HepG2 (cell line): Measurements from ENCODE around the gene ADAM15. TPM values are rescaled to one million over a fixed set of nuclear protein-coding genes. Genes with fewer than 3 reads are reported as not detected.

Experiments used
- ATAC-seq: fragments of 200-7000 bp; cut with Tn5 transposase; 3 replicates; pipeline ENCODE4 v1.9.1; 2020; ENCODE audit warnings: mild to moderate bottlenecking, moderate library complexity
- BruUV-seq: library from RNA; stranded (reverse); fragments of 400-500 nt; replicated peaks from 2 replicates; lab custom pipeline; 2021; lab: Mats Ljungman, UMichigan
- CTCF ChIA-PET: fragments of 300-600 bp; formaldehyde crosslinking; extraction: SDS; loops from one replicate; lab custom pipeline; 2021; ENCODE audit warnings: low total read pairs, inconsistent platforms, low intra/inter-chr PET ratio; lab: Yijun Ruan, JAX
- POLR2A ChIA-PET: fragments of 350-600 bp; sonication (Branson Sonifier 250); formaldehyde crosslinking; loops from one replicate; lab custom pipeline; 2020; ENCODE audit warnings: antibody characterized with exemption, inconsistent platforms; lab: Yijun Ruan, JAX
- DNase-seq: peaks from one replicate; pipeline ENCODE4 v3.0.0-alpha.2; 2015; ENCODE audit warnings: low spot score
- FAIRE-seq: peaks from 3 replicates; lab custom pipeline; 2011; peaks lifted over from hg19 to GRCh38; lab: Jason Lieb, UNC
- H2AFZ ChIP-seq: one replicate; pipeline ENCODE4 v1.6.1; 2011; ENCODE audit warnings: low read length, inconsistent platforms
- H3K27ac ChIP-seq: fragments of 300-600 bp; 3 replicates; pipeline ENCODE4 v1.8.0; 2011; ENCODE audit warnings: mixed run types, mild to moderate bottlenecking, mixed read lengths, low read length, inconsistent platforms; ENCODE audit not compliant: insufficient read depth; ENCODE audit errors: extremely low read length
- H3K27me3 ChIP-seq, 2 experiments: fragments of 200-600 bp in 1 of 2; 2 replicates in 1 of 2; 3 replicates in 1 of 2; pipeline versions ENCODE4 v1.6.0 to v1.8.0; 2011; ENCODE audit warnings: low read length in 2 of 2, mild to moderate bottlenecking in 2 of 2, moderate library complexity in 2 of 2, inconsistent platforms in 1 of 2; ENCODE audit not compliant: insufficient read depth in 2 of 2, control insufficient read depth in 1 of 2
- H3K36me3 ChIP-seq, 2 experiments: fragments of 200-600 bp in 1 of 2; replicated peaks in 1 of 2; 2 replicates in 1 of 2; 3 replicates in 1 of 2; pipeline versions ENCODE4 v1.5.1 to v1.8.0; 2011; ENCODE audit warnings: low read length in 2 of 2, inconsistent platforms in 1 of 2; ENCODE audit not compliant: insufficient read depth in 2 of 2, control insufficient read depth in 1 of 2
- H3K4me1 ChIP-seq: 2 replicates; pipeline ENCODE4 v1.5.1; 2012; ENCODE audit warnings: low read length, inconsistent platforms; ENCODE audit not compliant: insufficient read depth
- H3K4me2 ChIP-seq: 2 replicates; pipeline ENCODE4 v1.6.0; 2011; ENCODE audit warnings: low read depth, low read length, inconsistent platforms
- H3K4me3 ChIP-seq, 3 experiments: fragments of 200-600 bp in 1 of 3; sonication (generic), shearing (Covaris generic) in 1 of 3; replicated peaks in 1 of 3; 2 replicates each; pipeline ENCODE4 v1.5.1; 2011 to 2016; ENCODE audit warnings: low read length in 3 of 3, inconsistent platforms in 2 of 3, low read depth in 2 of 3, mild to moderate bottlenecking in 2 of 3, control low read depth in 1 of 3, mixed read lengths in 1 of 3; ENCODE audit not compliant: insufficient read depth in 1 of 3
- H3K79me2 ChIP-seq: one replicate; pipeline ENCODE4 v1.6.1; 2011; ENCODE audit warnings: low read length, inconsistent platforms; ENCODE audit not compliant: insufficient read depth
- H3K9ac ChIP-seq: 2 replicates; pipeline ENCODE4 v1.6.0; 2011; ENCODE audit warnings: mild to moderate bottlenecking, low read depth, low read length, inconsistent platforms; ENCODE audit not compliant: insufficient read depth
- H3K9me3 ChIP-seq: 2 replicates; pipeline ENCODE4 v1.5.1; 2012; ENCODE audit warnings: mild to moderate bottlenecking, low read length
- H4K20me1 ChIP-seq: 2 replicates; pipeline ENCODE4 v1.6.0; 2011; ENCODE audit warnings: inconsistent platforms, mild to moderate bottlenecking, low read length, moderate library complexity; ENCODE audit not compliant: insufficient read depth
- IKZF4 ChIP-seq: sonication (generic); formaldehyde crosslinking; IDR thresholded peaks from 2 replicates; pipeline ENCODE4 v1.5.1; 2020; ENCODE audit warnings: borderline replicate concordance, mild to moderate bottlenecking, low read depth, missing genetic modification reagents; ENCODE audit errors: not compliant biosample characterization
- LCORL ChIP-seq, 2 experiments: fragments of 450-650 bp in 1 of 2; sonication (generic) in 1 of 2; formaldehyde crosslinking in 1 of 2; IDR thresholded peaks; 2 replicates each; pipeline versions ENCODE4 v1.5.0 to v1.6.1; 2017 to 2020; ENCODE audit warnings: antibody characterized with exemption in 1 of 2, missing genetic modification reagents in 1 of 2
- MED1 ChIP-seq: sonication (generic); formaldehyde crosslinking; IDR thresholded peaks from 2 replicates; pipeline ENCODE4 v1.4.0; 2020; ENCODE audit warnings: missing genetic modification reagents
- RORA ChIP-seq: sonication (generic); formaldehyde crosslinking; IDR thresholded peaks from 2 replicates; pipeline ENCODE4 v1.5.0; 2020; ENCODE audit warnings: mild to moderate bottlenecking, missing genetic modification reagents, moderate library complexity
- SRSF4 ChIP-seq: fragments of 200-400 bp; formaldehyde crosslinking; IDR thresholded peaks from one replicate; pipeline ENCODE4 v1.6.1; 2018; ENCODE audit warnings: mild to moderate bottlenecking, low read depth, low read length, moderate library complexity; ENCODE audit not compliant: poor library complexity, severe bottlenecking
- ZFX ChIP-seq: sonication (generic); formaldehyde crosslinking; IDR thresholded peaks from 2 replicates; pipeline ENCODE4 v1.4.0; 2020; ENCODE audit warnings: mild to moderate bottlenecking, low read depth, missing genetic modification reagents, moderate library complexity
- ZNF543 ChIP-seq: sonication (generic); formaldehyde crosslinking; IDR thresholded peaks from 2 replicates; pipeline ENCODE4 v1.4.0; 2020; ENCODE audit warnings: mild to moderate bottlenecking, missing genetic modification reagents
- WGBS: methylation state at CpG from one replicate; pipeline ENCODE4 v1.1.6; 2017; ENCODE audit warnings: low lambda C conversion rate; 5-methylcytosine and 5-hydroxymethylcytosine counted together
- in situ Hi-C: cut with HindIII; loops from 2 replicates; pipeline ENCODE4 v1.10.0; 2017; ENCODE audit warnings: low pct_unique_long_range_greater_than_20kb; ENCODE audit not compliant: extremely low pct_ligation_motif_present
- intact Hi-C: fragments of 100-400 bp; cut with micrococcal nuclease; formaldehyde crosslinking; loops from one replicate; pipeline ENCODE4 v1.10.0; 2022; ENCODE audit not compliant: unreplicated experiment
- polyA plus RNA-seq, 8 experiments: library from polyadenylated mRNA; depleted of rRNA in 3 of 8; stranded (reverse) in 7 of 8; unstranded in 1 of 8; fragments of >200 nt; fragmentation: Illumina TruSeq in 4 of 8; extraction: Trizol in 4 of 8; gene quantifications; 2 replicates each; pipeline versions ENCODE4 v1.2.1 to v1.2.3, GENCODE V29; 2011 to 2016; ENCODE audit warnings: low read depth in 4 of 8, missing spikeins in 1 of 8, mixed read lengths in 1 of 8; ENCODE audit not compliant: insufficient read depth in 1 of 8
- total RNA-seq, 5 experiments: library from RNA; depleted of rRNA; stranded (reverse); fragments of >200 nt; fragmentation: Illumina TruSeq; extraction: Trizol; gene quantifications; 2 replicates each; pipeline ENCODE4 v1.2.3, GENCODE V29; 2016; ENCODE audit warnings: low read depth in 1 of 5
- TF ChIP-seq, protein P1 (sequence below): IDR thresholded peaks from 2 replicates; pipeline ENCODE4 v1.6.1; 2016; ENCODE audit warnings: mild to moderate bottlenecking
- TF ChIP-seq, protein P2 (sequence below): sonication (generic); formaldehyde crosslinking; IDR thresholded peaks from 2 replicates; pipeline ENCODE4 v1.4.0; 2020; ENCODE audit warnings: missing genetic modification reagents
- TF ChIP-seq, protein P3 (sequence below): IDR thresholded peaks from 2 replicates; pipeline ENCODE4 v1.4.0; 2020; ENCODE audit warnings: mild to moderate bottlenecking, missing genetic modification reagents

ADAM15 gene
- total and polyA plus RNA-seq, 2 of the 13 experiments (the other 11 are each of a cell fraction or from before 2014, with no cell fraction given): 17.9 to 25.6 TPM

DNA sequence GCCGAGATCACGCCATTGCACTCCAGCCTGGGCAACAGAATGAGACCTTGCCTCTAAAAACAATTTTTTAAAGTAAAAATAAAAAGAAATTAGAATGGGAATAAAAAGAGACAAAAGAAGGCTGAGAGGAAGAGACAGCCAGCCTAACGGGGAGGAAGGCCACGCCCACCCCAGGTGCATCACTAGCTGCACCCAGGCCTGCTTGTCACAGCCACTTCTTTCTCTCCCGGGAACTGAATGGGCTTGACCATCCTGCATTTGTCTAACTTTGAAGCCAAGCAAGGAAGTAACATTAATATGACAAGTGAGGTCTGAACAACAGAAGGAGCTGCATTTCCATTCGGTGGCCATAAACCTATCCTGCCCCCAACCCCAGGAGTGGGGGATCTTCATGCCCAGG, 55.7 kb downstream of the ADAM15 start (continued):
- TF ChIP-seq, protein P1, sequence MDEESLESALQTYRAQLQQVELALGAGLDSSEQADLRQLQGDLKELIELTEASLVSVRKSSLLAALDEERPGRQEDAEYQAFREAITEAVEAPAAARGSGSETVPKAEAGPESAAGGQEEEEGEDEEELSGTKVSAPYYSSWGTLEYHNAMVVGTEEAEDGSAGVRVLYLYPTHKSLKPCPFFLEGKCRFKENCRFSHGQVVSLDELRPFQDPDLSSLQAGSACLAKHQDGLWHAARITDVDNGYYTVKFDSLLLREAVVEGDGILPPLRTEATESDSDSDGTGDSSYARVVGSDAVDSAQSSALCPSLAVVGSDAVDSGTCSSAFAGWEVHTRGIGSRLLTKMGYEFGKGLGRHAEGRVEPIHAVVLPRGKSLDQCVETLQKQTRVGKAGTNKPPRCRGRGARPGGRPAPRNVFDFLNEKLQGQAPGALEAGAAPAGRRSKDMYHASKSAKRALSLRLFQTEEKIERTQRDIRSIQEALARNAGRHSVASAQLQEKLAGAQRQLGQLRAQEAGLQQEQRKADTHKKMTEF (CRISPR knock-in tag): no peak
- TF ChIP-seq RORA (CRISPR knock-in tag): no peak
- TF ChIP-seq, protein P2, sequence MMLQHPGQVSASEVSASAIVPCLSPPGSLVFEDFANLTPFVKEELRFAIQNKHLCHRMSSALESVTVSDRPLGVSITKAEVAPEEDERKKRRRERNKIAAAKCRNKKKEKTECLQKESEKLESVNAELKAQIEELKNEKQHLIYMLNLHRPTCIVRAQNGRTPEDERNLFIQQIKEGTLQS: no peak
- 0 out of 2 replicates have a peak, but pooled peaks have one; percentile 17 for TF ChIP-seq ZNF543
- TF ChIP-seq SRSF4: no peak
- TF ChIP-seq IKZF4 (CRISPR knock-in tag): no peak
- no peak for TF ChIP-seq LCORL (IDR thresholded peaks at IDR 0.05)
- no peak for TF ChIP-seq LCORL (CRISPR knock-in tag; IDR thresholded peaks at IDR 0.05)
- 0 out of 2 replicates have a peak, but pooled peaks have one; percentile 19 for TF ChIP-seq ZFX (CRISPR knock-in tag)

DNA sequence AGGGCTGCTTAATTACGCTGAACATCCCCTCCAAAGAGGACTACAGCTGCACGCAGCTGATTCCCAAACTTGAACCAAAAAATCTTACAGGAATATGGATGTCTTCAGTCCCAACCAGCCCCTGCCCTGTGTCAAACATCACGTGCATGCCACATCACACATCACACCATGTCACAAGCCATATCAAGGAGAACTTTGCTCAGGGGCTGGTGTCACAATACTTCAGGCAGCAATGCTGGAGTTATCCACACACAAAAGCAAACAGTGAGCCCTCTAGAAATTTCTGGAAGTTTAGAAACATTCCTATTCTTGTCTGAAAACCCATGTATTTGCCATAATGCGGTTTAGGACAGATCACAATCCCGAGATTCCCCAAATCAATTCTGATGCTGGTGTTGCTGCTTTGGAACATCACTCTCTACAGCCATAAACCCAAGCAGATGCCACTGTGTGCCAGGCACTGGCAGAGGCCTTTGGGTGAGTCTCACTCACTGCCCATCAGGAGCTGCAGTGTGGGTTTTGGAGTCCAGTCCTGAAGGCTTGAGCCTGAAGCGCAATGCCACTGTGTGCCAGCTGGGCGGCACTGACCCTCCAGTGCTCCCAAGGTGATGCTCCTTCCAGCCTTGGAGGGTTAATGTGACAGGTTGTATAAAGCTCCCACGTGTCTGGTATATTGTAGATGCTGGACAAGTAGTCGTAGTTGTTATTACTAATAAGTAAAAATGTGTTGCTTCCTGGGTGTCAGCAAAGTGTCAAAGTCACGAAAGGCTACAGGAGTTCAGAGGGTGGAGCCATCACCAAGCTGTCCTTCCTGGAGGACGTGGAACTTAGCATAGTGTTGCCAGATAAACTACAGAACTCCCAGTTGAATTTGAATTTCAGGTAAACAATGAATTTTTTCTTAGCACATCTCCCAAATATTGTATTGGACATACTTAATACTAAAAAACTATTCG, 56.5 kb downstream of the ADAM15 start:
- Histone ChIP-seq H2AFZ (peak overlapping the region; percentile 18), H3K36me3 (no peaks in the 10 kb centered on the region), H3K9me3 (no peaks in the 10 kb centered on the region), H3K9ac (peak overlapping the region; percentile 39; the same call in 1 of the 2 replicates), H3K79me2 (no peaks in the 10 kb centered on the region), H3K27me3 (no peaks in the 10 kb centered on the region), H3K27ac (peak overlapping the region; percentile 61), H3K4me3 (peak overlapping the region in 1 of 3 experiments; percentile 12; a peak in 1 of 6 replicates), H4K20me1 (no peaks in the 10 kb centered on the region), H3K4me1 (peaks cover 69% of the 10 kb centered on the region), H3K4me2 (peak overlapping the region; percentile 61)
- WGBS: 35% methylated on average over 12 of the region's 12 CpGs
- CTCF ChIA-PET: no interaction called here
- intact Hi-C loops (loop anchor here (2.0 kb wide), 1 partner anchor 19 kb away; the partner anchor contains the start of gene EFNA1), in situ Hi-C loops (no loop called here)
- BruUV-seq: no TSS peak
- ATAC-seq (peak; percentile 86), FAIRE-seq (peak; percentile 88), DNase-seq (peak; percentile 89)
- POLR2A ChIA-PET: interaction anchor here (1.2 to 4.7 kb wide), 3 partner anchors 17 to 28 kb away, joined by 3 to 32 read pairs (median 4); partner anchors contain the start of genes EFNA1 and SLC50A1
- TF ChIP-seq, protein P3, sequence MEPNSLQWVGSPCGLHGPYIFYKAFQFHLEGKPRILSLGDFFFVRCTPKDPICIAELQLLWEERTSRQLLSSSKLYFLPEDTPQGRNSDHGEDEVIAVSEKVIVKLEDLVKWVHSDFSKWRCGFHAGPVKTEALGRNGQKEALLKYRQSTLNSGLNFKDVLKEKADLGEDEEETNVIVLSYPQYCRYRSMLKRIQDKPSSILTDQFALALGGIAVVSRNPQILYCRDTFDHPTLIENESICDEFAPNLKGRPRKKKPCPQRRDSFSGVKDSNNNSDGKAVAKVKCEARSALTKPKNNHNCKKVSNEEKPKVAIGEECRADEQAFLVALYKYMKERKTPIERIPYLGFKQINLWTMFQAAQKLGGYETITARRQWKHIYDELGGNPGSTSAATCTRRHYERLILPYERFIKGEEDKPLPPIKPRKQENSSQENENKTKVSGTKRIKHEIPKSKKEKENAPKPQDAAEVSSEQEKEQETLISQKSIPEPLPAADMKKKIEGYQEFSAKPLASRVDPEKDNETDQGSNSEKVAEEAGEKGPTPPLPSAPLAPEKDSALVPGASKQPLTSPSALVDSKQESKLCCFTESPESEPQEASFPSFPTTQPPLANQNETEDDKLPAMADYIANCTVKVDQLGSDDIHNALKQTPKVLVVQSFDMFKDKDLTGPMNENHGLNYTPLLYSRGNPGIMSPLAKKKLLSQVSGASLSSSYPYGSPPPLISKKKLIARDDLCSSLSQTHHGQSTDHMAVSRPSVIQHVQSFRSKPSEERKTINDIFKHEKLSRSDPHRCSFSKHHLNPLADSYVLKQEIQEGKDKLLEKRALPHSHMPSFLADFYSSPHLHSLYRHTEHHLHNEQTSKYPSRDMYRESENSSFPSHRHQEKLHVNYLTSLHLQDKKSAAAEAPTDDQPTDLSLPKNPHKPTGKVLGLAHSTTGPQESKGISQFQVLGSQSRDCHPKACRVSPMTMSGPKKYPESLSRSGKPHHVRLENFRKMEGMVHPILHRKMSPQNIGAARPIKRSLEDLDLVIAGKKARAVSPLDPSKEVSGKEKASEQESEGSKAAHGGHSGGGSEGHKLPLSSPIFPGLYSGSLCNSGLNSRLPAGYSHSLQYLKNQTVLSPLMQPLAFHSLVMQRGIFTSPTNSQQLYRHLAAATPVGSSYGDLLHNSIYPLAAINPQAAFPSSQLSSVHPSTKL: peak; percentile 76
- TF ChIP-seq MED1 (CRISPR knock-in tag): peak; percentile 89
